GM18526 (cell line): ENCODE data around the gene SCG3.

ENCODE experiments used
- POLR2A ChIP-seq: IDR thresholded peaks from 3 replicates; pipeline ENCODE4 v1.6.1; 2011; ENCODE audit not compliant: insufficient read length; ENCODE audit errors: extremely low read depth

The SCG3 gene

DNA sequence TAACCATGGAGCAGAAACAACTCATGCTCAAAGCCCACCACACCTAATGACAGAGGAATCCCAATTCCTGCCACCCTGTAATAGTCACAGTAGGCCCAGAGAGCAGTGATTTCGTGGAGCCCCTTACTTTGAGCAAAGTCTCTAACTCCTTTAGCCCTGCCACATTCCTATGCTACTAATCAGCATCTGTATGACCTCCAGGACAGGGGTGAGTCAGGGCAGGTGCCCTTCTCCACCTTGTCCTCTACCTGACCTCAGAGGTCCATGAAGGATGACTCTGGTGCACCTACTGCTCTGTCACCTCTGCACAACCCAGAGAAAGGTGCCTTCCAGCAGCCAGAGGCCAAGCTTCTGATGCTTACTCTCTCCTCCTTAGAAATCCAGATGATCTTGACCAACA lies 6.1 kb upstream of the SCG3 start:
- no peak for TF ChIP-seq POLR2A

DNA sequence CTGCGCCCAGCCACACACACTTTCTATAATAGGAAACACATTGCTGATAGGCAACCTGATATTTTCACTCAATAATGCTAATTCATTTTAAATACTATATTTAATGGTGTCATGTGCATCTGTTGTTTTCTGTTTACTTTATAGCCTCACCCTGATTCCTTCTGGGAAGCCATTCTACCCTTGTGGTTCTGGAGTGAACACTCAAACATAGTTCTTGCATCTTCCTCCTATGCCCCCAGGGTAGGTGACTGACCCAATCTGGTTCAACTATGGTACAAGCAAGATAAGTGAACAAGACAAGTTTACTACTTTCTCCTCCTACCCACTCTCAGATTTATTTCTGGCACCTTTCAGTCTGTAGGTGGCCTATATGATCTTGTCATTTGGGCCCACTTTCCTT lies 4.3 kb upstream of the SCG3 start:
- TF ChIP-seq POLR2A = no peak

DNA sequence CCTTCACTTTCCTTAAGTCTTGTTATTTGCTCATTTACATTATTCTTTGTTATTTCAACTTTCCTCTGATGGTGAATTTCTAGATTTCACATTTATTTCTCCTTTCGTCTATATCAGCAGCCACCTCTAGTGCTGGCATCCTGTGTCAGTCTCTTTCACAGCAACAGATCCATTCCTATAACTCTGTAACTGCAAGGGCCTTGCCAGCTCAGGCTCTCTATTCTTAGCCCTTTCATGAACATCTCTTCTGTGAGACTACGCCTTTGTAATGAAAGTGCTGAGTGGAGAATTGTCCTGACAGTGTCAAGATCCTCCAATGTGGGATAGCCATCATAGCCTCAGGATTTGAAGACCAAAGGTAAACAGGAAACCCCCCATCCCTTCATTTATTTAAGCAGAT lies 3.9 kb upstream of the SCG3 start:
- no peak for TF ChIP-seq POLR2A

DNA sequence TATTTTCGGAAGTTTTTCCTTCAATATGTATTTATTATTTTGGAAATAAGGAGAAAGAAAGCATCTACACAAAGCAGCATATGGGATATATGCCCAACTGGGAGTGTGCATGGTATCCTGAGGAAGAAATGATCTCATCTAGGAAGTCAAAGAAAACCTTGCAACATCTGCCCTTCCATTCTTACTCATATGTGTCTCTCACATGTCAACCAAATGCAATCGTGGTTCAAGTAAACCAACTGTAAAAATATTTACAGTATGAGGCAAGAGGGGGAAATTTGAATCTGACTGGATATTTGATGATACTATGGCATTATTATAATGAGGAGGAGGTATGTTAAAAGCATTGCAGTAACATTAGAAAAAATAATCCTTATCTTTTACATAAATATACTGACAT lies 3.2 kb upstream of the SCG3 start:
- TF ChIP-seq POLR2A = no peak

DNA sequence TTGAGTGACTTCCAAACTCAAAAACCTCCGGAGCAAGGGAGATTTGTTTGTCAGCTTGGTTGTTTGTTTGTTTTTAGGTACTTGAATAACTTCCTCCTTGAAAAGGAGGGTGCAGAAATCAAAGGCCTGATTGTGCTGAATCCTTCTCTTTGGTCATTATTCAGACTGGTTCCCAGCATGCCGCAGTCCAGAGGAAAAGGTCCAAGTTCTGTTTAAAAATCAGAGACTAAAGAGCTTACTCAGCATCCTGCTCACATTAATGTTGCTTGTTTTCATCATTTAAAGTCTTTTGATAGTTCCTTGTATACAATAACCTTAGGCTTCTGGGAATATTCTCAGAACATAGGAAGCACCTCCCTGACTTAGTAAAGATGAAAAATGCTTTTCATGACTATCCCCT lies 982 bp upstream of the SCG3 start:
- TF ChIP-seq POLR2A = no peak

DNA sequence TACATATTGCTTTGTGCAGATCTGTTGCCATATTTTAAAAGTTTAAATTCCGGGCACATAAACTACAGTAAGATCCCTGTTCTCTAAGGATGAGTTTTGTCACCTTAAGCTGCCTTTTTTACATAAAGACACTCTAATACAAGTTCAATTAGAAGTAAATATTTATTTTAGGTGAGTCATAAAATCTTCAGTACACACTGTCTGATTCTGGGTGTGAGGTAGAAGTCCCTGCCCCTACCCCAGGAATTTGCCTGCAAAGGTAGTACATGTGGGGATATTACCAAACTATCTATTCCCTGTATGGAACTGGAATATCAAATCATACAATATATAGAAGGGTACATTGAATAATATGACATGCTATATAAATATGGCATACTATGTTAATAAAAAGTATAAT lies 6.3 kb downstream of the SCG3 start:
- TF ChIP-seq POLR2A = no peak

DNA sequence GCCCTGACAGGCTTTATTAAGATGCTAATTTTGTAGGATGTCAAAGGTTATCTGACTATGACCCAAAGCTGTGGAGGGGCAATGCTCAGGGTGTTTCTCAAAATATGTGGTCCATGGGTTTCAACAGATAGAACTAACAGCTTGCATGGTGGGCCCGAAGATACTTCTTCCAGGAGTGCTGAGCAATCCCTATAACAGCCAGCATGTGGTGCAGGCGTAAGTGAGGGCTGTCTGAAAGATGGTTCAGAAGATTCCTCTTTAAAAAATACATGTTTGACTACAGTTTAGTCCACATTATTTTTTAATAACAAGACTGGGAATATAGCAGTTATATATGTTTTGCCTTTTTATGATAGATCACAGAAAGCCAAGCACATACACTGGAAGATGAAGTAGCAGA lies 7.6 kb downstream of the SCG3 start:
- TF ChIP-seq POLR2A = no peak

DNA sequence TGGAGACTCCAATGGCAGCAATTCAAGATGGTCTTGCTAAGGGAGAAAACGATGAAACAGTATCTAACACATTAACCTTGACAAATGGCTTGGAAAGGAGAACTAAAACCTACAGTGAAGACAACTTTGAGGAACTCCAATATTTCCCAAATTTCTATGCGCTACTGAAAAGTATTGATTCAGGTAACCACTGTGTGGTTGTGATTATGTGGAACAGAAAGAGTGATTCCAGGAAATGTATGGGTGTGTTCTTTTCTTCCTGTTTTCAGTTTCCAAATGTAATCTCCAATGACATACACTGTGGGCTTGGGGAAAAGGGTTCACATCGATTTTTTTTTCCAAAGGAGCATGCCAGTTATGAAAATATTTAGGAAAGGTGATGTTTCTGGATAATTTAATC lies 10.9 kb downstream of the SCG3 start:
- no peak for TF ChIP-seq POLR2A

DNA sequence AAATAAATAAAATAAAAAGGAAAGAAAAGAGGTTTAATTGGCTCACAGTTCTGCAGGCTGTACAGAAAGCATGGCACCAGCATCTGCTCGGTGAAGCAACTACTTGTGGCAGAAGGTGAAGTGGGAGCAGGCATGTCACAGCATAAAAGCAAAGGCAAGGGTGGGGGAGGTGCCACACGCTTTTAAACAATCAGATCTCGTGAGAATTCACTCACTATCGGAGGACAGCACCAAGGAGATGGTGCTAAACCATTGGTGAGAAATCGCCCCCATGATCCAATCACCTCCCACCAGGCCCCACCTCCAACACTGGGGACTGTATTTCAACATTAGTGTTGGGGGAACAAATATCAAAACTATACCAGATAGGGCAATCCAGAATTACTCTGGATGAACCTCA lies 15.3 kb downstream of the SCG3 start:
- TF ChIP-seq POLR2A = no peak

DNA sequence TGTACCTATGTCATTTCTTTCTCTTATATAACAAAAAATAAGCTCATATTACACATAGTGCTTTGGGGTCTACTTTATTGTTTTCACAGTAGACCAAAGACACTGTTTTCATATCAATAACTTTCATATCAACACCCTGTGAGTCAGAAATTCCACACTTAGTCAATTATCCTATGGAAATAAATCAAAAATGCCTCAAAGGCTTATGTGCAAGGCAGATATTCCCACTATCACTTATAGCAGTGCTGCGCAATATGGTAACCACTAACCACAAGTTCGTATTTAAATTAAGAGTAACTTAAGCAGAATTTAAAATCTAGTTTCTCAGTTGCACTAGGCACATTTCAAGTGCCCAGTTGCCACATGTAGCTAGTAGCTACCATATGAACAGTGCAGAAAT lies 15.9 kb downstream of the SCG3 start:
- TF ChIP-seq POLR2A = no peak

DNA sequence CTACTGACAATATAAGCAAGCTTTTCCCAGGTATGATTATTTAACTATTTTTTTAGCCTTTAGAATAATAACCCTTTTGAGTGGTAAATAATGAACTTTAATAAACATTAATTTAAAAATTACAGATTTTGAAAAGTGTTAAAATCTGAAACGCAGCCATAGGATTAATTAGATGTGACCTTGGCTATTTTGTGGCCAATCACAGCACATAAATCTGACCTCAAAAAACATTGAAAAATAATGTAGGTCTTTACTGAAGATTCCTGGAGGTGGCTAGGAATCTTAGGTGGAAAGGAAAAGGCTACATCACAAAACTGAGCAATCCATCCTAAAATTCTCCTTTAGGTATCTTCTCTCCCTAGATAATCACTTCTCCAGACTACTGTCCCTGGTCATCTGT lies 18.1 kb downstream of the SCG3 start:
- TF ChIP-seq POLR2A = no peak

DNA sequence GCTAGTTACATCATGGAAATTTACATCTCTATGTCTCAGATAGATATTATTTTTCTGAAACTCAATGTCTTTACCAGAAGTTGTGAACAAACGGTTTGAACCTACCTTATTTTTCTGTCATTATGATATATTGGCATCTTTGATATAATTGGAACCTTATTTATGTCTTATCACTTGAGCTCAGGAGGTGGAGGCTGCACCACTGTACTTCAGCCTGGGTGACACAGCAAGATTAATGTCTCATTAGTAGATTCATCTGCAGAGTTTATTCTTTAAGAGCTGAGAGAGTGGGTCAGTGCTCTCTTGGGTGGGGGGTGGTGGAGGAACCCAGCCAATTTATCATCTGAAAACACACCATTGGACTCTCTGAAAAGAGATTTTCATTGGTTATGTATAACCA lies 21.4 kb downstream of the SCG3 start:
- no peak for TF ChIP-seq POLR2A

DNA sequence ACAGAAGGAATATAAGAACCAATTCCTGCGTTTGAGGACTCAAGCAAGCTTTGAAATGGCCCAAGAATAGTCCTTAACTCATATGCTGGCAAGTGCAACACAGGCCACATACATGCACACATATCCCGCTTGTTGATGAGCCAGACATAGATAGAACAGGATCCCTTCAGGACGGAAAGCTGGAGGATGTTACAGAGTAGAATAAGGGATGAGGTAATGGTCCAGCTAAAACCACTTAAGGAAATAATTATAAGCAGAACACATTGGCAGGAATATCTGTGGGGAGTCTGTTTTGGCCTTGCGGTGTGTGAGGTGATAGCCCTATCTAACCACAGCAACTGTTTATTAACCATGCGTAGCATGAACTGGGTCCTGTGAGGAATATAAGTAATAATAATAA lies 25.0 kb downstream of the SCG3 start:
- TF ChIP-seq POLR2A = no peak

DNA sequence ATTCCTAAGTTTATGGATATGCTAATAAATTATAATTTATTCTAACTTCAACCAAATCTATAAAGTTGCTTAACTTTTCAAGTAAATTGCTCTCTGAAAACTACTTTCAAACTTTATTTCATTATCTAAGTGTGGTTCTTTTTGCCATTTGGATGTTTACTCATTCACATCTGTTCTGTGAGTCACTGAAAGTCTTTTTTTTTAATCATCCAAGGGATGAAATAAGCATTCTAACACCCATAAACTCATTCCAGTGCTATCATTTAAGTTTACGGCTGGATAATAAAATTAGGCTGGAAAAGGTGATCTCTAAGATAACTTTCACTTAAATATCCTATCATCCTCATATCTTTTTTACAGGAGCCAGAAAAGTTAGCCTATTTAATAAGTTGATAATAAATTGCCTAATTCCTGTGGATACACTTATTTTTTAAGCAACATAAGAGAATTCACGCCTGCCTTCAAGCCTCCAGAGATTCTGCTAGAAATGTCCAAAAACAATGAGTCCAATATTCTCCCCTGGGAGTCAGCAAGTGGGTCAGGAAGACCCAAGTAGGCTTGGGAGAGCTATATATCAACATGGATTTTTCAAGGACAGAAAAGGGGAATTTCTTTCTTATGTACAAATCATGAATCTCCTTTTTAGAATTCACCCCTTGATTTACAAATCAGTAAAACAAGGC lies 25.8 kb downstream of the SCG3 start:
- no peak for TF ChIP-seq POLR2A

DNA sequence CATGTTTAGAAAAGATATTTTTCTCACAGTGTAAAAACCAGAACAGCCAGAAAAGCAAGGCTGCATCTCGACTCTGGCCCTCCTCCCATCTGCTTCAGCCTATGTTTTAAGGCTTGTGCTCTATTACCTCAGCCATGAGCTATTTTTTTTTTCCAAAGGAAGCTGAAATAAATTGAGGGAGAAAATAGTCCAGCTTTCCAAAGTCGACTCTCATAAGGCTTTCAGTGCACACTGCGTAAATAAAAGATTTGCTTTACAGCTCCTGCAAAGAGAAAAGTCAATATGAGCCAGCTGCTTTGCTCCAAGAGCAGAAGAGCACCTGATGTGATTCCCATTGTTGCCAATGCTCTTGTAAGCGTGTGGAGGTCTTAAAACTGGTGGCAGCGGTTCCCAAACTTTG lies 26.7 kb downstream of the SCG3 start:
- TF ChIP-seq POLR2A = no peak

DNA sequence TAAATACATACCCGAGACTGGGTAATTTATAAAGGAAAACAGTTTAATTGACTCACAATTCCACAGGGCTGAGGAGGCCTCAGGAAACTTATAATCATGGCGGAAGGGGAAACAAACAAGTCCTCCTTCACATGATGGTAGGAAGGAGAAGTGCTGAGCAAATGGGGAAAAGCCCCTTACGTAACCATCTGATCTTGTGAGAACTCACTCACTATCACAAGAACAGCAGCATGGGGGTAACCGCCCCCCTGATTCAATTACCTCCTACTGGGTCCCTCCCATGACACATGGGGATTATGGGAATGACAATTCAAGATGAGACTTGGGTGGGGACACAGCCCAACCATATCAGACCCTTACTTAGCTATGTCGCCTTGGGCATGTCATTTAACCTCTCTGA lies 27.7 kb downstream of the SCG3 start:
- TF ChIP-seq POLR2A = no peak

DNA sequence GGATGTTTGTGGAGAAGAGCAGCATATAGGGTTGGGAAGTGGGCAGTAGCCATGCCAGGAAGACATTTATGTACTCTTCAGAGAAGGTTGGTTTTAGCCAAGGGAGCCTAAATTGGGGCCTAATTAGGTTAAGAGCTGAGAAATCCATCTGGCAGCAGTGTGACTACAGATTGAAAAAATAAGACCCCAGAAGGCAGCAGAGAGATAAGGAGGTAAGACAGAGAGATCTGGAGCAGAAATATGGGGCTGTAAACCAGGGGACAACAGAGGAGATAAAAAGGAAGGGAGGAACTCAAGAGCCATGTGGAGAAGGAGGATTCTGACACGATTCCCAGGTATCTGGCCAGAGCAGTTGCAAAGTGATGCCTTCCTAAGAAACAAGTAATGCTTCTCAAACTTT lies 32.9 kb downstream of the SCG3 start:
- TF ChIP-seq POLR2A = no peak

DNA sequence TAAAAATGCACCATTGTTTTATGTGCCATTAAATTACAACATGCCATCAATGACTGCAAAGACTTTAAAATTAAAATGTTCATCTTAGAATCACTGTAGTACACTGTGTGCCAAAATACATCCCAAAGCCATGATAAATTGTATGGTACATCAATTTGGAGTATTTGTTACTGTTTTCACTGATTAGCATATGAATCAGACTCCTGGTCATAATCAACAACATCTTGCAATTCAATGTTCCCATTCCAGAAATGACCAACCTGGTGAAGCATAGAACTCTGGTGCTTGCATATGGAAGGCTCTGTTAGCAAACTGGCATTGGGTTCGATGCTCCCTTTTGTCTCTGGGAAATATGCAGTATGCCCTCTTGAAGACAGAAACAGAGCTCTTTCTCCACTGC lies 33.6 kb downstream of the SCG3 start:
- no peak for TF ChIP-seq POLR2A
